Measurements from ENCODE around the gene PLA2G7.
"Not testable (repeated sequence)": the region's sequence is repeated elsewhere in the genome, so short reads cannot be mapped to it uniquely, and the experiment has no call there.

DNA sequence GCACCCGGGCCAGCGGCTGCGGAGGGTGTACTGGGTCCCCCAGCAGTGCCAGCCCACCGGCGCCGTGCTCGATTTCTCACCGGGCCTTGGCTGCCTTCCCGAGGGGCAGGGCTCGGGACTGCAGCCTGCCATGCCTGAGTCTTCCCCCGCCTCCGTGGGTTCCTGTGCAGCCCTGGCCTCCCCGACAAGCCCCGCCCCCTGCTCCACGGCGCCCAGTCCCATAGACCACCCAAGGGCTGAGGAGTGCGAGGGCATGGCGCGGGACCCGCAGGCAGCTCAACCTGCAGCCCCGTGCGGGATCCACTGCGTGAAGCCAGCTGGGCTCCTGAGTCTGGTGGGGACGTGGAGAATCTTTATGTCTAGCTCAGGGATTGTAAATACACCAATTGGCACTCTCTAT is 39.6 kb upstream of the PLA2G7 start:
- TF ChIP-seq, protein P1, sequence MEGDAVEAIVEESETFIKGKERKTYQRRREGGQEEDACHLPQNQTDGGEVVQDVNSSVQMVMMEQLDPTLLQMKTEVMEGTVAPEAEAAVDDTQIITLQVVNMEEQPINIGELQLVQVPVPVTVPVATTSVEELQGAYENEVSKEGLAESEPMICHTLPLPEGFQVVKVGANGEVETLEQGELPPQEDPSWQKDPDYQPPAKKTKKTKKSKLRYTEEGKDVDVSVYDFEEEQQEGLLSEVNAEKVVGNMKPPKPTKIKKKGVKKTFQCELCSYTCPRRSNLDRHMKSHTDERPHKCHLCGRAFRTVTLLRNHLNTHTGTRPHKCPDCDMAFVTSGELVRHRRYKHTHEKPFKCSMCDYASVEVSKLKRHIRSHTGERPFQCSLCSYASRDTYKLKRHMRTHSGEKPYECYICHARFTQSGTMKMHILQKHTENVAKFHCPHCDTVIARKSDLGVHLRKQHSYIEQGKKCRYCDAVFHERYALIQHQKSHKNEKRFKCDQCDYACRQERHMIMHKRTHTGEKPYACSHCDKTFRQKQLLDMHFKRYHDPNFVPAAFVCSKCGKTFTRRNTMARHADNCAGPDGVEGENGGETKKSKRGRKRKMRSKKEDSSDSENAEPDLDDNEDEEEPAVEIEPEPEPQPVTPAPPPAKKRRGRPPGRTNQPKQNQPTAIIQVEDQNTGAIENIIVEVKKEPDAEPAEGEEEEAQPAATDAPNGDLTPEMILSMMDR (IDR thresholded peaks at IDR 0.05), result not testable (repeated sequence)
- not testable (repeated sequence) for TF ChIP-seq POLR2A (IDR thresholded peaks at IDR 0.05)

Measured in upper lobe of left lung (tissue), 4 donors.